Stomach (tissue), 9 donors: Measurements from ENCODE around the gene REXO1. TPM values are rescaled to one million over a fixed set of nuclear protein-coding genes. Genes with fewer than 3 reads are reported as not detected.

Experiments
- DNase-seq, 2 donors: peaks; one replicate each; pipeline versions ENCODE4 v3.0.0 to v3.0.0-alpha.2; 2013 to 2019
- H3K27ac ChIP-seq, 5 donors: fragments of 200-600 bp in 4 of 5; sonication (generic) in 4 of 5; one replicate each; pipeline ENCODE4 v1.5.1; 2013 to 2019; ENCODE audit warnings: mild to moderate bottlenecking in 1 of 5, moderate library complexity in 1 of 5
- H3K27me3 ChIP-seq, 3 donors: fragments of 200-600 bp; sonication (generic); one replicate each; pipeline ENCODE4 v1.5.1; 2017 to 2019; ENCODE audit warnings: mixed run types in 1 of 3
- H3K36me3 ChIP-seq, 4 donors: fragments of 200-600 bp; sonication (generic); 1 replicate in 3 of 4; 2 replicates in 1 of 4; pipeline ENCODE4 v1.5.1; 2016 to 2019
- H3K4me1 ChIP-seq, 4 donors: fragments of 200-600 bp; sonication (generic); one replicate each; pipeline ENCODE4 v1.5.1; 2016 to 2019
- H3K4me3 ChIP-seq, 4 donors: fragments of 200-600 bp; sonication (generic) in 3 of 4; one replicate each; pipeline ENCODE4 v1.5.1; 2016 to 2019; ENCODE audit warnings: mild to moderate bottlenecking in 1 of 4
- H3K9me3 ChIP-seq, 4 donors: fragments of 200-600 bp; sonication (generic); one replicate each; pipeline ENCODE4 v1.5.1; 2016 to 2019
- CTCF ChIP-seq, 7 experiments: fragments of 450-650 bp in 4 of 7; fragments of 200-600 bp in 3 of 7; sonication (generic) in 3 of 7; IDR thresholded peaks; one replicate each; pipeline ENCODE4 v1.5.1; 2016 to 2019; ENCODE audit warnings: antibody characterized with exemption in 7 of 7, control low read depth in 2 of 7, mild to moderate bottlenecking in 1 of 7
- EP300 ChIP-seq: sonication (generic); formaldehyde crosslinking; IDR thresholded peaks from one replicate; pipeline ENCODE4 v1.6.1; 2017; ENCODE audit warnings: antibody characterized with exemption
- POLR2A ChIP-seq, 4 donors: fragments of 450-650 bp; IDR thresholded peaks; one replicate each; pipeline ENCODE4 v1.6.1; 2016; ENCODE audit warnings: antibody characterized with exemption in 4 of 4, control low read depth in 2 of 4, mild to moderate bottlenecking in 1 of 4, moderate library complexity in 1 of 4
- POLR2AphosphoS5 ChIP-seq, 3 donors: sonication (generic); formaldehyde crosslinking; IDR thresholded peaks; one replicate each; pipeline ENCODE4 v1.6.1; 2016; ENCODE audit warnings: antibody characterized with exemption in 3 of 3
- WGBS, 5 donors: extraction: QIAGEN DNeasy Blood & Tissue Kit in 3 of 5; methylation state at CpG; one replicate each; pipeline versions ENCODE4 v1.1.5 to v1.1.7; 2013 to 2018; 5-methylcytosine and 5-hydroxymethylcytosine counted together
- intact Hi-C: fragments of 100-400 bp; cut with DNase I; formaldehyde crosslinking; loops from one replicate; pipeline ENCODE4 v1.15.1; 2023; ENCODE audit warnings: low total_unique reads
- polyA plus RNA-seq, 3 donors: library from polyadenylated mRNA; stranded (reverse); fragments of 200-250 nt; gene quantifications; one replicate each; pipeline ENCODE4 v1.2.3, GENCODE V29; 2013
- total RNA-seq, 5 donors: library from RNA; depleted of rRNA; stranded (reverse); fragments of >200 nt; gene quantifications; one replicate each; pipeline versions ENCODE4 v1.1.0 to v1.2.3, GENCODE V29; 2014 to 2016
- donor health status: healthy with polysubstance abuse.
- donor health status: Bipolar disorder and iron deficiency.
- donor health status: healthy.

Gene REXO1
- total and polyA plus RNA-seq, 8 donors: 10.1 to 164 (median 15.6) TPM

- no peaks in the 10 kb centered on the region for H3K27me3 ChIP-seq
- H3K4me3 ChIP-seq: no peak overlapping the region
- 86 to 100% (median 90%) methylated on average over 2 to 19 of the region's 19 CpGs for WGBS, 5 donors
- H3K36me3 ChIP-seq: peaks cover 66 to 100% (median 94%) of the 10 kb centered on the region in 4 donors
- no peak for DNase-seq
- TF ChIP-seq POLR2A (IDR thresholded peaks at IDR 0.05): no peak
- no peak for TF ChIP-seq POLR2AphosphoS5 (IDR thresholded peaks at IDR 0.05)
- intact Hi-C loops: loop anchor here (10.0 kb wide), 1 partner anchor 267 kb away; no protein-coding TSS in a partner anchor
- no peaks in the 10 kb centered on the region for H3K9me3 ChIP-seq
- no peak overlapping the region for H3K27ac ChIP-seq
- H3K4me1 ChIP-seq: peaks cover 9 to 18% (median 15%) of the 10 kb centered on the region in 4 donors
Measured at GRCh38 chr19:1822210-1822609, 26.1 kb downstream of the REXO1 start.

- DNase-seq: no peak
- TF ChIP-seq POLR2AphosphoS5 (IDR thresholded peaks at IDR 0.05) (no peak), CTCF (IDR thresholded peaks at IDR 0.05) (no peak), POLR2A (IDR thresholded peaks at IDR 0.05) (no peak), EP300 (no peak)
- Histone ChIP-seq H3K27me3 (no peaks in the 10 kb centered on the region), H3K9me3 (no peaks in the 10 kb centered on the region), H3K27ac (no peak overlapping the region), H3K4me1 (peaks cover 0 to 3% (median 0%) of the 10 kb centered on the region in 4 donors), H3K4me3 (no peak overlapping the region), H3K36me3 (peaks cover 75 to 100% (median 100%) of the 10 kb centered on the region in 4 donors)
- 84 to 91% (median 90%) methylated on average over 25 to 43 of the region's 43 CpGs for WGBS, 5 donors
- intact Hi-C loops: loop anchor here (10.0 kb wide), 1 partner anchor 265 kb away; no protein-coding TSS in a partner anchor
Measured at GRCh38 chr19:1819341-1820255, 28.7 kb downstream of the REXO1 start.

- Histone ChIP-seq H3K9me3 (no peaks in the 10 kb centered on the region), H3K27me3 (no peaks in the 10 kb centered on the region), H3K36me3 (peaks cover 69 to 92% (median 92%) of the 10 kb centered on the region in 4 donors), H3K27ac (no peak overlapping the region), H3K4me3 (no peak overlapping the region), H3K4me1 (peaks cover 0 to 2% (median 1%) of the 10 kb centered on the region in 4 donors)
- 89 to 95% (median 91%) methylated on average over 18 to 33 of the region's 33 CpGs for WGBS, 5 donors
- TF ChIP-seq EP300 (no peak), POLR2AphosphoS5 (IDR thresholded peaks at IDR 0.05) (no peak), POLR2A (IDR thresholded peaks at IDR 0.05) (no peak), CTCF (IDR thresholded peaks at IDR 0.05) (no peak)
- intact Hi-C loops: no loop called here
- no peak for DNase-seq
Measured at GRCh38 chr19:1818549-1819195, 29.6 kb downstream of the REXO1 start.

GRCh38 chr19:1817553-1818179 lies 30.6 kb downstream of the REXO1 start:
- Histone ChIP-seq H3K36me3 (peaks cover 62 to 82% (median 82%) of the 10 kb centered on the region in 4 donors), H3K27me3 (no peaks in the 10 kb centered on the region), H3K9me3 (no peaks in the 10 kb centered on the region), H3K27ac (no peak overlapping the region), H3K4me1 (peaks cover 9 to 13% (median 11%) of the 10 kb centered on the region in 4 donors), H3K4me3 (no peak overlapping the region)
- intact Hi-C loops: no loop called here
- TF ChIP-seq POLR2A (IDR thresholded peaks at IDR 0.05) (no peak), POLR2AphosphoS5 (IDR thresholded peaks at IDR 0.05) (no peak), EP300 (no peak), CTCF (IDR thresholded peaks at IDR 0.05) (no peak)
- DNase-seq: no peak
- 80 to 90% (median 88%) methylated on average over 2 to 25 of the region's 25 CpGs for WGBS, 5 donors
